ENCODE measurements around the gene VPS35L. TPM values are rescaled to one million over a fixed set of nuclear protein-coding genes. Genes with fewer than 3 reads are reported as not detected.
A peak's percentile ranks its signal among the peaks of the same experiment; 100 is the strongest.

VPS35L gene
- total and polyA plus RNA-seq, 2 experiments from 2014 or later: 47.5 to 52.8 TPM

GRCh38 chr16:19512297-19512696 lies 43.2 kb upstream of the VPS35L start:
- Histone ChIP-seq H3K79me2 (peaks cover 31% of the 10 kb centered on the region), H4K20me1 (ENCODE audit: insufficient read depth, poor library complexity, severe bottlenecking) (no peaks in the 10 kb centered on the region), H3K4me3 (no peak overlapping the region), H3K4me2 (no peak overlapping the region), H3K9me2 (replicated peaks; ENCODE audit: insufficient read depth) (no peaks in the 10 kb centered on the region), H3K4me1 (ENCODE audit: insufficient read depth) (no peaks in the 10 kb centered on the region), H3K9me3 (ENCODE audit: low read depth) (no peaks in the 10 kb centered on the region), H3K27ac (no peak overlapping the region), H3K36me3 (replicated peaks; ENCODE audit: insufficient read depth, low read depth) (no peaks in the 10 kb centered on the region), H3K27me3 (no peaks in the 10 kb centered on the region), H2AFZ (no peak overlapping the region)
- no peak for DNase-seq (ENCODE audit: low spot score)
- TF ChIP-seq EZH2 (IDR thresholded peaks at IDR 0.05; ENCODE audit: borderline replicate concordance) (no peak), CTCF (IDR thresholded peaks at IDR 0.05; ENCODE audit: poor library complexity) (no peak), EZH2phosphoT487 (IDR thresholded peaks at IDR 0.05; ENCODE audit: low read depth, severe bottlenecking, unreplicated experiment) (no peak)

GRCh38 chr16:19513377-19514053 lies 42.0 kb upstream of the VPS35L start:
- no peak overlapping the region for H3K4me2 ChIP-seq
- H4K20me1 ChIP-seq (ENCODE audit: insufficient read depth, poor library complexity, severe bottlenecking): no peaks in the 10 kb centered on the region
- peak overlapping the region; percentile 12 for H3K27ac ChIP-seq
- no peaks in the 10 kb centered on the region for H3K9me3 ChIP-seq (ENCODE audit: low read depth)
- no peaks in the 10 kb centered on the region for H3K4me1 ChIP-seq (ENCODE audit: insufficient read depth)
- no peaks in the 10 kb centered on the region for H3K27me3 ChIP-seq
- no peaks in the 10 kb centered on the region for H3K36me3 ChIP-seq (replicated peaks; ENCODE audit: insufficient read depth, low read depth)
- peaks cover 42% of the 10 kb centered on the region for H3K79me2 ChIP-seq
- H2AFZ ChIP-seq: no peak overlapping the region
- 89% methylated on average over 4 of the region's 4 CpGs for WGBS (ENCODE audit: low lambda C conversion rate, missing lambda C conversion rate)
- no peak overlapping the region for H3K4me3 ChIP-seq
- no peaks in the 10 kb centered on the region for H3K9me2 ChIP-seq (replicated peaks; ENCODE audit: insufficient read depth)
- no peak for DNase-seq (ENCODE audit: low spot score)
- no peak for TF ChIP-seq EZH2phosphoT487 (IDR thresholded peaks at IDR 0.05; ENCODE audit: low read depth, severe bottlenecking, unreplicated experiment)
- TF ChIP-seq CTCF (IDR thresholded peaks at IDR 0.05; ENCODE audit: poor library complexity): no peak
- TF ChIP-seq EZH2 (IDR thresholded peaks at IDR 0.05; ENCODE audit: borderline replicate concordance): no peak

- H4K20me1 ChIP-seq (ENCODE audit: insufficient read depth, poor library complexity, severe bottlenecking): peaks cover 11% of the 10 kb centered on the region
- no peaks in the 10 kb centered on the region for H3K36me3 ChIP-seq (replicated peaks; ENCODE audit: insufficient read depth, low read depth)
- H3K79me2 ChIP-seq: peaks cover 61% of the 10 kb centered on the region
- H3K27me3 ChIP-seq: no peaks in the 10 kb centered on the region
- WGBS (ENCODE audit: low lambda C conversion rate, missing lambda C conversion rate): 87% methylated on average over 2 of the region's 2 CpGs
- no peak overlapping the region for H3K4me3 ChIP-seq
- H3K4me2 ChIP-seq: no peak overlapping the region
- peaks cover 10% of the 10 kb centered on the region for H3K4me1 ChIP-seq (ENCODE audit: insufficient read depth)
- H2AFZ ChIP-seq: no peak overlapping the region
- no peak for DNase-seq (ENCODE audit: low spot score)
- TF ChIP-seq EZH2phosphoT487 (IDR thresholded peaks at IDR 0.05; ENCODE audit: low read depth, severe bottlenecking, unreplicated experiment): no peak
- no peak for TF ChIP-seq CTCF (IDR thresholded peaks at IDR 0.05; ENCODE audit: poor library complexity)
- TF ChIP-seq EZH2 (IDR thresholded peaks at IDR 0.05; ENCODE audit: borderline replicate concordance): no peak
- H3K9me2 ChIP-seq (replicated peaks; ENCODE audit: insufficient read depth): no peaks in the 10 kb centered on the region
- no peak overlapping the region for H3K27ac ChIP-seq
- H3K9me3 ChIP-seq (ENCODE audit: low read depth): no peaks in the 10 kb centered on the region
Measured at GRCh38 chr16:19515757-19516156, 39.7 kb upstream of the VPS35L start.

Data from hepatocyte (in vitro differentiated cells).